ENCODE data around the gene GNL3. TPM values are rescaled to one million over a fixed set of nuclear protein-coding genes. Genes with fewer than 3 reads are reported as not detected.

GNL3 gene
- total RNA-seq, 1 experiment from 2014 or later, result 127 TPM

DNA sequence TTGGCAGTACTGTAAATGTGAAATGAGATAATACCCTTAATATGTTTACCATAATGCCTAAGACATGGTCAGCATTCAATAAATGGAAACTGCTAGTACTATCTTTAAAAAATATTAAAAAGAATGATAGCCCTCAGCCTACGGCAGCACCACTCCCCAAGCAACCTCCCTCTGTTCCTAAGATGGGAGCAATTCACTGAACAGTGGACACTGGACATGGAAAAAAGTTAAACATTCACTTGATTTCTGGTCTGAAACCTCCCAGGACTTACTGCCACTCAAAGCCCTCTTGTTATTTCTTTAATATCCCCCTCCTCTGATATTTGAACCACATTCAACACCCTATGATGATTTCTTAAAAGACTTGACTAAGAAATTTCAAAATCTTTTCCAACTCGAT lies 57.9 kb downstream of the GNL3 start:
- in situ Hi-C loops (cut with HindIII; ENCODE audit: low pct_unique_long_range_greater_than_20kb, low sequenced_read_pairs), result no loop called here
- DNase-seq (ENCODE audit: low read depth), result no peak

Other genes starting within 250 kb of the GNL3 start
- 0.17 TPM in 1 of 2 replicates, not detected in the other for gene SEMA3G, start 240.9 kb upstream of the GNL3 start, total RNA-seq (2014; rRNA removed; shearing (Covaris generic); ENCODE audit: low replicate concordance)
- 1.1 and 2.7 TPM in 2 replicates for gene TNNC1, start 232.0 kb upstream of the GNL3 start, total RNA-seq (2014; rRNA removed; shearing (Covaris generic); ENCODE audit: low replicate concordance)
- gene NISCH, start 230.4 kb upstream of the GNL3 start, total RNA-seq (2014; rRNA removed; shearing (Covaris generic); ENCODE audit: low replicate concordance), result 11.9 and 36.3 TPM in 2 replicates
- gene STAB1, start 190.7 kb upstream of the GNL3 start, total RNA-seq (2014; rRNA removed; shearing (Covaris generic); ENCODE audit: low replicate concordance), result not detected in 2 replicates
- 13.2 and 14.4 TPM in 2 replicates for gene NT5DC2, start 152.2 kb upstream of the GNL3 start, total RNA-seq (2014; rRNA removed; shearing (Covaris generic); ENCODE audit: low replicate concordance)
- gene UQCC5, start 149.4 kb upstream of the GNL3 start, total RNA-seq (2014; rRNA removed; shearing (Covaris generic); ENCODE audit: low replicate concordance), result 1.8 and 35.7 TPM in 2 replicates
- gene PBRM1, start 119 bp upstream of the GNL3 start, total RNA-seq (2014; rRNA removed; shearing (Covaris generic); ENCODE audit: low replicate concordance), result 3.4 and 4.4 TPM in 2 replicates
- 60.8 and 82.8 TPM in 2 replicates for gene GLT8D1, start 19.8 kb downstream of the GNL3 start, total RNA-seq (2014; rRNA removed; shearing (Covaris generic); ENCODE audit: low replicate concordance)
- 66.9 and 83.5 TPM in 2 replicates for gene SPCS1, start 20.1 kb downstream of the GNL3 start, total RNA-seq (2014; rRNA removed; shearing (Covaris generic); ENCODE audit: low replicate concordance)
- 16.4 and 27.3 TPM in 2 replicates for gene NEK4, start 84.9 kb downstream of the GNL3 start, total RNA-seq (2014; rRNA removed; shearing (Covaris generic); ENCODE audit: low replicate concordance)
- not detected in 2 replicates for gene ITIH1, start 91.6 kb downstream of the GNL3 start, total RNA-seq (2014; rRNA removed; shearing (Covaris generic); ENCODE audit: low replicate concordance)
- not detected in 2 replicates for gene ITIH3, start 108.8 kb downstream of the GNL3 start, total RNA-seq (2014; rRNA removed; shearing (Covaris generic); ENCODE audit: low replicate concordance)
- gene ITIH4, start 144.6 kb downstream of the GNL3 start, total RNA-seq (2014; rRNA removed; shearing (Covaris generic); ENCODE audit: low replicate concordance), result not detected in 2 replicates
- gene MUSTN1, start 149.0 kb downstream of the GNL3 start, total RNA-seq (2014; rRNA removed; shearing (Covaris generic); ENCODE audit: low replicate concordance), result not detected in 2 replicates
- 7.5 and 10.4 TPM in 2 replicates for gene STIMATE, start 211.5 kb downstream of the GNL3 start, total RNA-seq (2014; rRNA removed; shearing (Covaris generic); ENCODE audit: low replicate concordance)